ENCODE measurements around the gene SCCPDH.
"Not testable (repeated sequence)": the region's sequence is repeated elsewhere in the genome, so short reads cannot be mapped to it uniquely, and the experiment has no call there.

Gene SCCPDH

DNA sequence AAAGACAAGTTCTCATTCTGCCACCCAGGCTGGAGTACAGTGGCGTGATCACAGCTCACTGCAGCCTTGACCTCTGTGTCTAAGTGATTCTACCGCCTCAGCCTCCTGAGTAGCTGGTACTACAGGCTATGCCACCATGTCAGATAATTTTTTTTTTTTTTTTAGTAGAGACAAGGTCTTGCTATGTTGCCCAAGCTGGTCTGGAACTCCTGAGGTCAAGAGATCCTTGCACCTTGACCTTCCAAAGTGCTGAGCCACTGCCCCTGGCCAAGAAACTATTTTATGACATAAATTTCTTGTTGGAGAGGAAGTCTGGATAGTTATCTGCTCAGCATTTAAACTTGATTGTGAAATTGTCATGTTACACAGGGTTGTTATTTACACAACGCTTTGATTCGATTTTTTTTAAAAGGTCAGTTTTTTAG, 2.1 kb downstream of the SCCPDH start:
- TF ChIP-seq, protein P1, sequence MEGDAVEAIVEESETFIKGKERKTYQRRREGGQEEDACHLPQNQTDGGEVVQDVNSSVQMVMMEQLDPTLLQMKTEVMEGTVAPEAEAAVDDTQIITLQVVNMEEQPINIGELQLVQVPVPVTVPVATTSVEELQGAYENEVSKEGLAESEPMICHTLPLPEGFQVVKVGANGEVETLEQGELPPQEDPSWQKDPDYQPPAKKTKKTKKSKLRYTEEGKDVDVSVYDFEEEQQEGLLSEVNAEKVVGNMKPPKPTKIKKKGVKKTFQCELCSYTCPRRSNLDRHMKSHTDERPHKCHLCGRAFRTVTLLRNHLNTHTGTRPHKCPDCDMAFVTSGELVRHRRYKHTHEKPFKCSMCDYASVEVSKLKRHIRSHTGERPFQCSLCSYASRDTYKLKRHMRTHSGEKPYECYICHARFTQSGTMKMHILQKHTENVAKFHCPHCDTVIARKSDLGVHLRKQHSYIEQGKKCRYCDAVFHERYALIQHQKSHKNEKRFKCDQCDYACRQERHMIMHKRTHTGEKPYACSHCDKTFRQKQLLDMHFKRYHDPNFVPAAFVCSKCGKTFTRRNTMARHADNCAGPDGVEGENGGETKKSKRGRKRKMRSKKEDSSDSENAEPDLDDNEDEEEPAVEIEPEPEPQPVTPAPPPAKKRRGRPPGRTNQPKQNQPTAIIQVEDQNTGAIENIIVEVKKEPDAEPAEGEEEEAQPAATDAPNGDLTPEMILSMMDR (IDR thresholded peaks at IDR 0.05; ENCODE audit: low read depth, low read length): no peak
- no peak for DNase-seq (ENCODE audit: extremely low read depth, low read depth)

DNA sequence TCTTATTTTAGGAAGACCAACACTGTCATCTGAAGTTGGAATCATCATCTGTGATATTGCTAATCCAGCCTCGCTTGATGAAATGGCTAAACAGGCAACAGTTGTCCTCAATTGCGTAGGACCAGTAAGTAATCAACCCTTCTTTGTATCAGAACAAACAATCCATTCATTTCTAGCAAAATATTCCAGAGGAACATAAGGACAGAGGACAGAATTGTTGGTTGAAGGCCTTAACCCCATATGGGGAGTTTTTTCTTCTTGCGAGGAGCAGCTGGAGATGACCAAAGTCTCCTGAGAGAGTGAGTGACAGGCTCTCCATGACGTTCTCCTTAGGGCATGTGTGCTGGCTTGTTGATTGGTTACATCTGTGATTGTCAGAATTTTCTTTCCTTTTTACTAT, 2.7 kb downstream of the SCCPDH start:
- no peak for DNase-seq (ENCODE audit: extremely low read depth, low read depth)
- TF ChIP-seq, protein P1 (IDR thresholded peaks at IDR 0.05; ENCODE audit: low read depth, low read length): no peak

DNA sequence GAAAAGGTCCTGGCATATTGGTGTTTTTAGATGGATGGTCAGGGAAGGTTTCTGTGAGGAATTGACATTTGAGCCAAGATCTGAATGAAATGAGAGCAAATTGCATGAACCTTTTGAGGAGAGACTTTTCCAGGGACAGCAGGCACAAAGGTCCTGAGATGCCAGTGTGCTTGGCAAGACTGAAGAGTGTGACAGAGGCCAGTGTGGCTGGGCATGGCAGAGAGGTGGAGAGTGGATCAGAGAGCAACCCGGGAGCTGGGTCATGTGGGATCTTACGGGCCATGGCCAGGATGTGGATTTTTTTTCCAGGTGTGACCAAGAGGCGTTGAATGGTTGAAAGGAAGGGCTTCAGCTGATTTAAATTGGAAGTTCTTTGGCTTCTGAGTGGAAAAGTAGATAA, 3.4 kb downstream of the SCCPDH start:
- no peak for DNase-seq (ENCODE audit: extremely low read depth, low read depth)
- TF ChIP-seq, protein P1 (IDR thresholded peaks at IDR 0.05; ENCODE audit: low read depth, low read length): no peak

DNA sequence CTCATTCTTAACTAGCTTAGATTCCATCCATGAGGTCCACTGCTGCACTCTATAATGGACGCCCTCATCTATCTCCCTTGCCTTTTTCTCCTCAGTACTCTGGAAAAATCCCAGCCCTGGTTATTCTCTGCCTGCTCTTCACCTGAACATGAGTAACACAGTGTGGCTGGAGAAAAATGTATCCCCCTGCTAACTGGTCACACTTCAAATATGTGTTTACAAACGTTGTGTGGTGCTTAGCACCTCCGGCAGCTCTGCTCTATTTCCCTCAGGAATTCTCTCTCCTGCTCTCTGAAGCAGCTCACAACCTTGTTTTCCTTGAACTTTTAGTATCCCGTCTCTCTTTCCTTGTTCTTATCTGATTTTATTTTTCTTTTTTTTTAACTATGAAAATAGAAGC, 4.1 kb downstream of the SCCPDH start:
- no peak for DNase-seq (ENCODE audit: extremely low read depth, low read depth)
- TF ChIP-seq, protein P1 (IDR thresholded peaks at IDR 0.05; ENCODE audit: low read depth, low read length): no peak

DNA sequence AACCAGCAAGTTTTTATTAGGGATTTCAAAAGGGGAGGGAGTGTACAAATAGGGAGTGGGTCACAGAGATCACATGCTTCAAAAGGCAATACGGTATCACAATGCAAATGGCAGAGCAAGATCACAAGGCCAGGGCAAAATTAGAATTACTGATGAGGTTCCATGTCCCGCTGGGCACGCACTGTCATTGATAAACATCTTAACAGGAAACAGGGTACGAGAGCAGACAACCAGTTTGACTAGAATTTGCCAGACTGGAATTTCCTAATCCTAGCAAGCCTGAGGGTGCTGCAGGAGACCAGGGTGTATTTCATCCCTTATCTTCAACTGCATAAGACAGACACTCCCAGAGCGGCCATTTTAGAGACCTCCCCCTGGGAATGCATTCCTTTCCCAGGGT, 4.8 kb downstream of the SCCPDH start:
- not testable (repeated sequence) for DNase-seq (ENCODE audit: extremely low read depth, low read depth)

DNA sequence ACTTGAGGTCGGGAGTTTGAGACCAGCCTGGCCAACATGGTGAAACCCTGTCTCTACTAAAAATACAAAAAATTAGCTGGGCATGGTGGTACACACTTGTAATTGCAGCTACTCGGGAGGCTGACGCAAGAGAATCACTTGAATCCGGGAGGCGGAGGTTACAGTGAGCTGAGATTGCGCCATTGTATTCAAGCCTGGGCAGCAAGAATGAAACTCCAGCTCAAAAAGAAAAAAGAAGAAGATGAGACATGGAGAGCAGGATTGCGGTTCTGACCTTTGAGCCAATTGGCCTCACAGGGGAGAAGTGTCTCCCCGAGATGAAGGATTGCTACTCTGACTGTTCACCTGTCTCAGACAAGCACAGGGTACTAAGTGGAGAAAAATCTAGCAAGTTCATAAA, 6.6 kb downstream of the SCCPDH start:
- DNase-seq (ENCODE audit: extremely low read depth, low read depth): no peak
- TF ChIP-seq, protein P1 (IDR thresholded peaks at IDR 0.05; ENCODE audit: low read depth, low read length): no peak

DNA sequence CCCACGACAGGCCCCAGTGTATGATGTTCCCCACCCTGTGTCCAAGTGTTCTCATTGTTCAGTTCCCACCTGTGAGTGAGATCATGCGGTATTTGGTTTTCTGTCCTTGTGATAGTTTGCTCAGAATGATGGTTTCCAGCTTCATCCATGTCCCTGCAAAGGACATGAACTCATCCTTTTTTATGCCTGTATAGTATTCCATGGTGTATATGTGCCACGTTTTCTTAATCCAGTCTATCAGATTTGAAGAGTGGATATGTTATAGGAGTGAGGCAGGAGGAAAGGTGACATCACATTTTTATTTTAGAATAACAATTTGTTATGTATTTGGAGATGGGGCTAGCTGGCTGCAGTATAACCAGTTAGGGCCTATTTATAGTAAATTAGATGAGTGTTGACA, 7.7 kb downstream of the SCCPDH start:
- DNase-seq (ENCODE audit: extremely low read depth, low read depth): not testable (repeated sequence)

DNA sequence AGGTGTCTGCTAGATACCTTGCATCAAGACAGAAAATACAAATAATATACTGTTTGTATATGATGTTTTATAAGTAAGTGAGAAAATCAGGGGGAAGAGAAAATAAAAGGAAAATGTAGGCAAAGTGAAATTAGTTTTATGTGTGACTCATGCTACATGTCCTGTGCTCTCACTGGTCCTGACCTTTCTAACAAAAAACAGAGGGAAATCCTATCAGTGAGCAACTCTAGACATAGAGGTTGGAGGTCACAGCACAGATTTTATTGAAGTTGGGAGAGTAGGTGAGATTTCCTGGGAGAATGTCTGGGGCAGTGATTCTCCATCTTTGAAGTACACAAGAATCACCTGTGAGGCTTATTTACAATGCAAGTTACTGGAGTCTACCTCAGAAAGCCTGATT, 9.5 kb downstream of the SCCPDH start:
- DNase-seq (ENCODE audit: extremely low read depth, low read depth): no peak
- TF ChIP-seq, protein P1 (IDR thresholded peaks at IDR 0.05; ENCODE audit: low read depth, low read length): no peak

DNA sequence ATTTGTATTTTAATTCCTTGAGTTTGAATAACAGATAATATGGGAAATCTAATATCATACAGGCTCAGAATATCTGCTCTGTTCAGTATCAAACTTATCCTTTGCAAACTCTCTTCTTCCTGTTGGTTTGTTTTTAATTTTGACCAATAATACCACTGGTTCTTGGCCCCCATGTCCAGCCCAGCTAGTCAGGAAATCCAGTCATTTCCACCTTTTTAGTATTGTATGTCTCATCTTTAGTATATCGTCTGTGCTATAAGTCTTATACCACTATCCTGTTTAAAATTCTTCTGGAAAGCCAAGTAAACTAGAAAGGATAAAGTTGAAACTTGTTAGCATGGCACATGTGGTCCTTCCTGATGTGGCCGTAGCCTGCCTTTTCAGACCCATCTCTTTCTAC, 10.7 kb downstream of the SCCPDH start:
- TF ChIP-seq, protein P1 (IDR thresholded peaks at IDR 0.05; ENCODE audit: low read depth, low read length): no peak
- DNase-seq (ENCODE audit: extremely low read depth, low read depth): no peak

Measured in AG09319 (cell line).